K562 (cell line): ENCODE data around the gene GPHA2. TPM values are rescaled to one million over a fixed set of nuclear protein-coding genes. Genes with fewer than 3 reads are reported as not detected.
A peak's percentile ranks its signal among the peaks of the same experiment; 100 is the strongest.

Experiments
- ATAC-seq: fragments of 200-7000 bp; cut with Tn5 transposase; 3 replicates; pipeline ENCODE4 v1.9.1; 2020; ENCODE audit warnings: moderate library complexity
- BruUV-seq: library from RNA; stranded (reverse); fragments of 400-500 nt; replicated peaks from 2 replicates; lab custom pipeline; 2021; lab: Mats Ljungman, UMichigan
- CTCF ChIA-PET: fragments of 300-600 bp; formaldehyde crosslinking; extraction: SDS; loops from one replicate; lab custom pipeline; 2021; ENCODE audit warnings: low intra/inter-chr PET ratio; lab: Yijun Ruan, JAX
- POLR2A ChIA-PET: fragments of 300-600, 350-650 bp; sonication (Branson Sonifier 250); formaldehyde crosslinking; extraction: SDS; loops from one replicate; lab custom pipeline; 2021; ENCODE audit warnings: antibody characterized with exemption, inconsistent platforms; lab: Yijun Ruan, JAX
- DNase-seq, 4 experiments: peaks; one replicate each; pipeline versions ENCODE4 v3.0.0 to v3.0.0-alpha.2; 2011 to 2018; ENCODE audit warnings: low spot score in 3 of 4, mixed read lengths in 3 of 4; ENCODE audit errors: extremely low read depth in 1 of 4
- FAIRE-seq: peaks from 2 replicates; lab custom pipeline; 2011; peaks lifted over from hg19 to GRCh38; lab: Jason Lieb, UNC
- H2AFZ ChIP-seq: 2 replicates; pipeline ENCODE4 v1.6.0; 2011; ENCODE audit warnings: low read depth, low read length, control low read depth, inconsistent platforms
- H3K27ac ChIP-seq: fragments of 200-600 bp; 3 replicates; pipeline ENCODE4 v1.8.0; 2011; ENCODE audit warnings: low read depth, mild to moderate bottlenecking, control low read depth, inconsistent platforms, low read length, moderate library complexity, mixed read lengths; ENCODE audit errors: extremely low read depth
- H3K27me3 ChIP-seq, 2 experiments: fragments of 300-600 bp in 1 of 2; 2 replicates in 1 of 2; 3 replicates in 1 of 2; pipeline versions ENCODE4 v1.6.0 to v1.8.0; 2011; ENCODE audit warnings: inconsistent platforms in 2 of 2, low read length in 2 of 2, mild to moderate bottlenecking in 1 of 2, mixed read lengths in 1 of 2, moderate library complexity in 1 of 2; ENCODE audit not compliant: control insufficient read depth in 2 of 2, insufficient read depth in 2 of 2
- H3K36me3 ChIP-seq: fragments of 300-600 bp; 3 replicates; pipeline ENCODE4 v1.8.0; 2011; ENCODE audit warnings: mild to moderate bottlenecking, low read length, inconsistent platforms; ENCODE audit not compliant: control insufficient read depth, insufficient read depth
- H3K4me1 ChIP-seq, 2 experiments: fragments of 200-600 bp in 1 of 2; replicated peaks in 1 of 2; 2 replicates in 1 of 2; 3 replicates in 1 of 2; pipeline versions ENCODE4 v1.5.1 to v1.8.0; 2011; ENCODE audit warnings: inconsistent platforms in 2 of 2, low read length in 2 of 2, mild to moderate bottlenecking in 1 of 2, mixed read lengths in 1 of 2, moderate library complexity in 1 of 2; ENCODE audit not compliant: control insufficient read depth in 2 of 2, insufficient read depth in 2 of 2
- H3K4me2 ChIP-seq: 2 replicates; pipeline ENCODE4 v1.6.1; 2011; ENCODE audit warnings: low read length, control low read depth, inconsistent platforms, mixed read lengths; ENCODE audit not compliant: insufficient read depth
- H3K4me3 ChIP-seq: fragments of 200-600 bp; sonication (generic), shearing (Covaris generic); 2 replicates; pipeline ENCODE4 v1.5.1; 2016; ENCODE audit warnings: control low read depth, inconsistent platforms
- H3K79me2 ChIP-seq: fragments of 200-600 bp; 3 replicates; pipeline ENCODE4 v1.8.0; 2011; ENCODE audit warnings: low read length, inconsistent platforms; ENCODE audit not compliant: control insufficient read depth, insufficient read depth
- H3K9ac ChIP-seq, 2 experiments: 2 replicates each; pipeline versions ENCODE4 v1.6.0 to v1.6.1; 2011; ENCODE audit warnings: low read depth in 2 of 2, low read length in 2 of 2, control low read depth in 1 of 2, inconsistent platforms in 1 of 2, mild to moderate bottlenecking in 1 of 2, mixed read lengths in 1 of 2; ENCODE audit not compliant: insufficient read depth in 1 of 2
- H3K9me1 ChIP-seq: one replicate; pipeline ENCODE4 v1.6.0; 2011; ENCODE audit warnings: inconsistent platforms, mild to moderate bottlenecking, low read length, moderate library complexity; ENCODE audit not compliant: control insufficient read depth, insufficient read depth
- H3K9me3 ChIP-seq: replicated peaks from 2 replicates; pipeline ENCODE4 v1.5.1; 2011; ENCODE audit warnings: low read depth, low read length, inconsistent platforms; ENCODE audit not compliant: control insufficient read depth, insufficient read depth
- H4K20me1 ChIP-seq: replicated peaks from 2 replicates; pipeline ENCODE4 v1.6.1; 2011; ENCODE audit warnings: low read length, inconsistent platforms, mixed read lengths; ENCODE audit not compliant: control insufficient read depth, insufficient read depth
- CCNT2 ChIP-seq: IDR thresholded peaks from 2 replicates; pipeline ENCODE4 v1.6.1; 2011; ENCODE audit warnings: borderline replicate concordance, low read depth, mild to moderate bottlenecking, moderate library complexity, mixed read lengths, low read length; ENCODE audit not compliant: insufficient read length; ENCODE audit errors: extremely low read depth
- CHD1 ChIP-seq: fragments of 200-600 bp; sonication (generic); IDR thresholded peaks from one replicate; pipeline ENCODE4 v1.6.1; 2012; ENCODE audit warnings: mild to moderate bottlenecking, moderate library complexity, low read length, inconsistent platforms
- DPF2 ChIP-seq: fragments of 450-650 bp; IDR thresholded peaks from 2 replicates; pipeline ENCODE4 v1.6.1; 2016
- EP300 ChIP-seq: IDR thresholded peaks from 2 replicates; pipeline ENCODE4 v1.6.1; 2012; ENCODE audit warnings: low read length, improper control_type of control experiment
- ID3 ChIP-seq, 2 experiments: fragments of 250-450 bp in 1 of 2; fragments of 450-650 bp in 1 of 2; sonication (Bioruptor Pico) in 1 of 2; IDR thresholded peaks; 2 replicates each; pipeline versions ENCODE4 v1.6.1 to v1.8.0; 2016 to 2021; ENCODE audit warnings: mild to moderate bottlenecking in 2 of 2, moderate library complexity in 2 of 2, missing compliant biosample characterization in 1 of 2, missing genetic modification characterization in 1 of 2
- MCM2 ChIP-seq: fragments of 450-650 bp; IDR thresholded peaks from 2 replicates; pipeline ENCODE4 v1.6.1; 2017; ENCODE audit warnings: low read depth, mild to moderate bottlenecking
- MTA2 ChIP-seq: fragments of 450-650 bp; IDR thresholded peaks from 2 replicates; pipeline ENCODE4 v1.6.1; 2016; ENCODE audit warnings: low read depth
- PHF21A ChIP-seq: fragments of 450-650 bp; IDR thresholded peaks from 2 replicates; pipeline ENCODE4 v1.6.1; 2017; ENCODE audit warnings: low read depth, borderline replicate concordance
- POLR2AphosphoS5 ChIP-seq: IDR thresholded peaks from 2 replicates; pipeline ENCODE4 v1.6.1; 2011; ENCODE audit warnings: mild to moderate bottlenecking, low read depth, low read length, moderate library complexity; ENCODE audit not compliant: control insufficient read depth, insufficient read depth
- PRDM10 ChIP-seq: fragments of 450-650 bp; IDR thresholded peaks from 2 replicates; pipeline ENCODE4 v1.6.1; 2018; ENCODE audit not compliant: partially characterized antibody
- RCOR1 ChIP-seq, 2 experiments: IDR thresholded peaks; 2 replicates each; pipeline ENCODE4 v1.6.1; 2012; ENCODE audit warnings: low read depth in 2 of 2, low read length in 2 of 2, borderline replicate concordance in 1 of 2, improper control_type of control experiment in 1 of 2
- SMARCA4 ChIP-seq: fragments of 450-650 bp; IDR thresholded peaks from 2 replicates; pipeline ENCODE4 v1.6.1; 2016
- SMARCE1 ChIP-seq: fragments of 450-650 bp; IDR thresholded peaks from 2 replicates; pipeline ENCODE4 v1.7.1; 2016; ENCODE audit warnings: mild to moderate bottlenecking
- TAL1 ChIP-seq: fragments of 450-650 bp; IDR thresholded peaks from 2 replicates; pipeline ENCODE4 v1.6.1; 2016; ENCODE audit warnings: mild to moderate bottlenecking
- TOE1 ChIP-seq, 2 experiments: fragments of 450-650 bp in 1 of 2; sonication (generic) in 1 of 2; formaldehyde crosslinking in 1 of 2; IDR thresholded peaks; 2 replicates each; pipeline versions ENCODE4 v1.7.1 to v1.8.0; 2016 to 2022; ENCODE audit warnings: borderline replicate concordance in 2 of 2, mild to moderate bottlenecking in 2 of 2, antibody characterized with exemption in 1 of 2, inconsistent platforms in 1 of 2, low read depth in 1 of 2, missing genetic modification reagents in 1 of 2, moderate library complexity in 1 of 2
- TRIM24 ChIP-seq, 2 experiments: fragments of 450-650 bp; IDR thresholded peaks; 2 replicates each; pipeline ENCODE4 v1.6.1; 2016
- WGBS: fragments of 100-300 bp; shearing (Covaris generic); methylation state at CpG from one replicate; pipeline ENCODE4 v1.1.6; 2016; ENCODE audit warnings: low coverage, mixed read lengths; ENCODE audit not compliant: insufficient coverage; ENCODE audit errors: missing lambda C conversion rate; 5-methylcytosine and 5-hydroxymethylcytosine counted together
- in situ Hi-C: fragments of 300-500 bp; cut with MboI; formaldehyde crosslinking; loops from 4 replicates; pipeline ENCODE4 v1.15.0; 2018; ENCODE audit warnings: inconsistent platforms, mixed read lengths
- intact Hi-C: fragments of 100-400 bp; cut with micrococcal nuclease; formaldehyde crosslinking; loops from 2 replicates; pipeline ENCODE4 v1.14.2; 2022
- polyA plus RNA-seq, 8 experiments: library from polyadenylated mRNA; depleted of rRNA in 4 of 8; stranded (reverse) in 5 of 8; unstranded in 3 of 8; fragments of >200 nt; fragmentation: Nextera tagmentation in 2 of 8; fragmentation: Illumina TruSeq in 1 of 8; extraction: Ambion mirVana in 2 of 8; extraction: Trizol in 1 of 8; gene quantifications; 2 replicates each; pipeline versions ENCODE4 v1.2.1 to v1.2.3, GENCODE V29; 2011 to 2014; ENCODE audit warnings: inconsistent platforms in 1 of 8, missing spikeins in 1 of 8
- total RNA-seq, 7 experiments: library from RNA; depleted of rRNA in 6 of 7; stranded (reverse); fragments of >200 nt in 6 of 7; fragmentation: Illumina TruSeq in 2 of 7; extraction: Trizol in 2 of 7; gene quantifications; 2 replicates each; pipeline versions ENCODE4 v1.2.1 to v1.2.3, GENCODE V29; 2011 to 2021; ENCODE audit warnings: low replicate concordance in 1 of 7
- TF ChIP-seq, protein P1 (sequence below), 2 experiments: fragments of 200-800 bp in 1 of 2; sonication (Bioruptor generic) in 1 of 2; sonication (generic) in 1 of 2; formaldehyde crosslinking in 1 of 2; IDR thresholded peaks in 1 of 2; conservative IDR thresholded peaks in 1 of 2; 2 replicates each; pipeline versions ENCODE4 v1.5.0 to v1.6.1; 2016 to 2020; ENCODE audit warnings: missing compliant biosample characterization in 1 of 2, missing genetic modification characterization in 1 of 2, missing genetic modification reagents in 1 of 2

Gene GPHA2
- total and polyA plus RNA-seq, 9 of the 15 experiments (the other 6 are each of a cell fraction or from before 2014, with no cell fraction given), result 0.17 to 0.22 TPM; not detected in 7

GRCh38 chr11:64960719-64961118 lies 25.0 kb upstream of the GPHA2 start:
- Histone ChIP-seq H3K27ac (no peak overlapping the region), H2AFZ (no peak overlapping the region), H3K4me1 (peaks cover 4 to 11% of the 10 kb centered on the region in 2 experiments; a peak in 3 of 5 replicates), H3K4me2 (no peak overlapping the region), H3K27me3 (no peaks in the 10 kb centered on the region; a peak in 1 of 5 replicates), H3K36me3 (no peaks in the 10 kb centered on the region), H3K9me1 (no peaks in the 10 kb centered on the region), H3K9me3 (no peaks in the 10 kb centered on the region), H3K79me2 (no peaks in the 10 kb centered on the region), H3K4me3 (no peak overlapping the region), H4K20me1 (no peaks in the 10 kb centered on the region), H3K9ac (no peak overlapping the region)
- ChIA-PET POLR2A (no interaction called here), CTCF (no interaction called here)
- DNase-seq (peak in 3 of 4 experiments; percentile 24 to 30 (median 25)), ATAC-seq (0 out of 3 replicates have a peak, but pooled peaks have one; percentile 39), FAIRE-seq (no peak)
- BruUV-seq, result no TSS peak
- in situ Hi-C loops, result no loop called here
- intact Hi-C loops, result no loop called here
- WGBS, result 13% methylated on average over 4 of the region's 4 CpGs
- no peak for TF ChIP-seq CHD1
- no peak for TF ChIP-seq TRIM24 (IDR thresholded peaks at IDR 0.05)
- TF ChIP-seq EP300, result peak; percentile 59
- no peak for TF ChIP-seq MCM2
- TF ChIP-seq PRDM10, result peak; percentile 21
- peak; percentile 77 for TF ChIP-seq TAL1
- TF ChIP-seq DPF2, result peak; percentile 52
- TF ChIP-seq MTA2, result peak; percentile 24; the same call in 1 of the 2 replicates
- TF ChIP-seq SMARCE1, result peak; percentile 35; the same call in 1 of the 2 replicates
- TF ChIP-seq POLR2AphosphoS5, result 0 out of 2 replicates have a peak, but pooled peaks have one; percentile 28
- peak; percentile 23 for TF ChIP-seq CCNT2
- TF ChIP-seq SMARCA4, result peak; percentile 57; the same call in 1 of the 2 replicates
- TF ChIP-seq ID3 (CRISPR knock-in tag; IDR thresholded peaks at IDR 0.05), result no peak
- TF ChIP-seq ID3 (tag; IDR thresholded peaks at IDR 0.05), result no peak
- no peak for TF ChIP-seq TOE1 (IDR thresholded peaks at IDR 0.05; ENCODE audit: borderline replicate concordance)
- TF ChIP-seq TOE1 (CRISPR knock-in tag; IDR thresholded peaks at IDR 0.05; ENCODE audit: borderline replicate concordance, low read depth), result no peak
- TF ChIP-seq, protein P1, sequence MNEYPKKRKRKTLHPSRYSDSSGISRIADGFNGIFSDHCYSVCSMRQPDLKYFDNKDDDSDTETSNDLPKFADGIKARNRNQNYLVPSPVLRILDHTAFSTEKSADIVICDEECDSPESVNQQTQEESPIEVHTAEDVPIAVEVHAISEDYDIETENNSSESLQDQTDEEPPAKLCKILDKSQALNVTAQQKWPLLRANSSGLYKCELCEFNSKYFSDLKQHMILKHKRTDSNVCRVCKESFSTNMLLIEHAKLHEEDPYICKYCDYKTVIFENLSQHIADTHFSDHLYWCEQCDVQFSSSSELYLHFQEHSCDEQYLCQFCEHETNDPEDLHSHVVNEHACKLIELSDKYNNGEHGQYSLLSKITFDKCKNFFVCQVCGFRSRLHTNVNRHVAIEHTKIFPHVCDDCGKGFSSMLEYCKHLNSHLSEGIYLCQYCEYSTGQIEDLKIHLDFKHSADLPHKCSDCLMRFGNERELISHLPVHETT (CRISPR knock-in tag; conservative IDR thresholded peaks at IDR 0.05 in 1 of 2, IDR thresholded peaks at IDR 0.05 in 1 of 2), result 0 out of 4 replicates have a peak, but pooled peaks of 1 of the 2 experiments have one; percentile 23
- no peak for TF ChIP-seq PHF21A
- peak in 1 of 2 experiments; percentile 34; a peak in 1 of 4 replicates for TF ChIP-seq RCOR1 (IDR thresholded peaks at IDR 0.05; ENCODE audit: borderline replicate concordance in 1 of 2, low read depth in 2 of 2, low read length in 2 of 2)
